ENCODE data around the gene PCYT2.
"Not testable (repeated sequence)": the region's sequence is repeated elsewhere in the genome, so short reads cannot be mapped to it uniquely, and the experiment has no call there.

The PCYT2 gene

DNA sequence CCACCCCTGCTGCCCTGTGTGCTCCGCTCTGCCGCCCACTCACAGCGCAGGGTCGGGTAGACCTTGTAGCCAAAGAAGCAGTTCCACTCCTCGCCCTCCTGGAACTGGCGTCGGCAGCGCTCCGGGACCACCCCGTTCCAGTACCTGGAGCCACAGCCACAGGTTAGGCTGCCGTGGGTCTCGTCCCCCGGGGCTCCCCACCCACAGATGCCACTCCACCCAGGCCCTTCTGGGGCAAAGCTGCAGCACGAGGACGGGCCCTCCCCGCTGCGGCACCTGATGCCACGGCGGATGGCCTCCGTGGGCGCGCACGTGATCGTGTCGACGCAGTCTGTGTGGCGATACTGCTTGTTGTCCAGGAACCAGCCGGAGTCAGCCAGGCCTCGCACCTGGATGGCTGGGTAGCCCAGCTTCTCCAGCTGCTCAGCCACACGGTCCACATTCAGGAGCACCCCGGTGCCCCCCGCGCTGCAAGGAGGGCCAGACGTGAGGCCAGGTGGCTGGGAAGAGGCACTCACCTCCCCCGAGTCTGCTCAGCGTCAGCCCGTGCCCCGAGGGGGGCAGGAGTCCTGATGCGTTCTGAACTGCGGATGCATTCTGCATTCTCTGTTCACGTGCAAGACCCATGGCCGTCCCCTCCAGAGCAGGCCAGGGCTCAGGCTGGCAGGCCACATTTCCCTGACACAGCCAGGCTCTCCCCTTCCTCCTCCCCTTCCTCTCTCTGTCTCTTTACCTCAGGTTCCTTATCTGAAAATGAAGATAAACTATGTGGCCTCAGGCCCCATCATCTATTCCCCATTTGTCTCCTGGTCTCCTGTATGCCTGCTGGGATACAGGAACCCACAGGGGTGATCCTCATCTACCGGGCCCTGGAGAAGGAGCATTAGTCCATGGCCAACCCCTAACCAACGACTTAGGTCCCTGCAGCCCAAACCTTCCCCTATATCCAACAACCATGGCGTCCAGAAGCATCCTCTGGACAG lies 45.7 kb upstream of the PCYT2 start:
- no peak for DNase-seq (ENCODE audit: low read depth, low spot score)
- in situ Hi-C loops (cut with HindIII; ENCODE audit: low sequenced_read_pairs) = no loop called here
- no peak overlapping the region for H3K4me3 ChIP-seq (ENCODE audit: low read depth, low read length)
- TF ChIP-seq, protein P1, sequence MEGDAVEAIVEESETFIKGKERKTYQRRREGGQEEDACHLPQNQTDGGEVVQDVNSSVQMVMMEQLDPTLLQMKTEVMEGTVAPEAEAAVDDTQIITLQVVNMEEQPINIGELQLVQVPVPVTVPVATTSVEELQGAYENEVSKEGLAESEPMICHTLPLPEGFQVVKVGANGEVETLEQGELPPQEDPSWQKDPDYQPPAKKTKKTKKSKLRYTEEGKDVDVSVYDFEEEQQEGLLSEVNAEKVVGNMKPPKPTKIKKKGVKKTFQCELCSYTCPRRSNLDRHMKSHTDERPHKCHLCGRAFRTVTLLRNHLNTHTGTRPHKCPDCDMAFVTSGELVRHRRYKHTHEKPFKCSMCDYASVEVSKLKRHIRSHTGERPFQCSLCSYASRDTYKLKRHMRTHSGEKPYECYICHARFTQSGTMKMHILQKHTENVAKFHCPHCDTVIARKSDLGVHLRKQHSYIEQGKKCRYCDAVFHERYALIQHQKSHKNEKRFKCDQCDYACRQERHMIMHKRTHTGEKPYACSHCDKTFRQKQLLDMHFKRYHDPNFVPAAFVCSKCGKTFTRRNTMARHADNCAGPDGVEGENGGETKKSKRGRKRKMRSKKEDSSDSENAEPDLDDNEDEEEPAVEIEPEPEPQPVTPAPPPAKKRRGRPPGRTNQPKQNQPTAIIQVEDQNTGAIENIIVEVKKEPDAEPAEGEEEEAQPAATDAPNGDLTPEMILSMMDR (IDR thresholded peaks at IDR 0.05; ENCODE audit: low read depth, low read length) = no peak

DNA sequence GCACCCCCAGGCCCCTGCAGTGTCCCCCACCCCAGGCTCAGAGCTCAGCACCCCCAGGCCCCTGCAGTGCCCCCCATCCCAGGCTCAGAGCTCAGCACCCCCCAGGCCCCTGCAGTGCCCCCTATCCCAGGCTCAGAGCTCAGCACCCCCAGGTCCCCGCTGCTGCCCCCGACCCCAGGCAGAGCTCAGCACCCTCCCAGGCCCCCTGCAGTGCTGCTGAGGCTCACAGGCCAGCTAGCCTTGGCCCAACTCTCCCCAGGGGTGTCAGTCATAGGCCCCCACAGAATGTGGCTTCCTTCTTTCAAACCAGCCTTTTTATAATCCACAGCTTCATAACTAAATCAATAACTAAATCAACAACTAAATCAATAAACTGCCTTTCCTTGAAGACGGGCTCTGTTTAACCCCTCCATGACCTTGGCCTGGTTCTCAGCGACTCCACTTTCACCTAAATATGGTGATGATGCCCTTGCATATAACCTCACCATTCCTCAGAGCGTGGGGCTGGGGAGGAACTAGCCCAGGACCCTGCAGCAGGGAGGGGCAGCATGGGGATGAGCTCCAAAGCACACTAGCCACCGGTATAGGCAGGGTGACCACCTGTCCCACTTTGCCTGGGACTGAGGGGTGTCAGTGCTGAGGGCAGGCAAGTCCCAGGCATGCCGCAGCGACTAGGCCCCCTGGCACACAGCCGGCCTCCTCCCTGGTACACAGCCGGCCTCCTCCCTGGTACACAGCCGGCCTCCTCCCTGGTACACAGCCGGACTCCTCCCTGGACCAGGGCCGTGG lies 44.8 kb upstream of the PCYT2 start:
- no peak for DNase-seq (ENCODE audit: low read depth, low spot score)
- in situ Hi-C loops (cut with HindIII; ENCODE audit: low sequenced_read_pairs) = no loop called here
- TF ChIP-seq, protein P1 (IDR thresholded peaks at IDR 0.05; ENCODE audit: low read depth, low read length) = no peak
- H3K4me3 ChIP-seq (ENCODE audit: low read depth, low read length) = no peak overlapping the region

DNA sequence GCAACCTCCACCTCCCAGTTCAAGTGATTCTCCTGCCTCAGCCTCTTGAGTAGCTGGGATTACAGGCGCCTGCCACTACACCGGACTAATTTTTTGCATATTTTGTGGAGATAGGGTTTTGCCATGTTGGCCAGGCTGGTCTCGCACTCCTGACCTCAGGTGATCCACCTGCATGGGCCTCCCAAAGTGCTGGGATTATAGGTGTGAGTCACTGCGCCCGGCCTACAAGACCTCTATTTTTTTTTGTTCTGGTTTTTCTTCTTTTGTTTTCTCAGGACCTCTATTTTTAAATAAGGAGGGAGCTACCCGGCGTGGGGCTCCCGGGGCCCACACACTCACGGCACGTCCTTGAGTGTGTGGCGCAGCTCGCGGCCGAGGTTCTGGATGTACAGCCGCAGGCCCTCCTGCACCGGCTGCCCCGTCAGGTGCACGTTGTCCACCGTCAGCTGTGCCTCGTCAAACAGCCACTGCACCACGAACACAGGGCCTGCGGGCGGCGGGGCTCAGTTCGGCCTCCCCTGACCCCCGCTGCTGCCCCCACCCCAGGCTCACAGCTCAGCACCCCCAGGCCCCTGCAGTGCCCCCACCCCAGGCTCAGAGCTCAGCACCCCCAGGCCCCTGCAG lies 44.0 kb upstream of the PCYT2 start:
- TF ChIP-seq, protein P1 (IDR thresholded peaks at IDR 0.05; ENCODE audit: low read depth, low read length) = no peak
- no peak overlapping the region for H3K4me3 ChIP-seq (ENCODE audit: low read depth, low read length)
- DNase-seq (ENCODE audit: low read depth, low spot score) = no peak
- in situ Hi-C loops (cut with HindIII; ENCODE audit: low sequenced_read_pairs) = no loop called here

DNA sequence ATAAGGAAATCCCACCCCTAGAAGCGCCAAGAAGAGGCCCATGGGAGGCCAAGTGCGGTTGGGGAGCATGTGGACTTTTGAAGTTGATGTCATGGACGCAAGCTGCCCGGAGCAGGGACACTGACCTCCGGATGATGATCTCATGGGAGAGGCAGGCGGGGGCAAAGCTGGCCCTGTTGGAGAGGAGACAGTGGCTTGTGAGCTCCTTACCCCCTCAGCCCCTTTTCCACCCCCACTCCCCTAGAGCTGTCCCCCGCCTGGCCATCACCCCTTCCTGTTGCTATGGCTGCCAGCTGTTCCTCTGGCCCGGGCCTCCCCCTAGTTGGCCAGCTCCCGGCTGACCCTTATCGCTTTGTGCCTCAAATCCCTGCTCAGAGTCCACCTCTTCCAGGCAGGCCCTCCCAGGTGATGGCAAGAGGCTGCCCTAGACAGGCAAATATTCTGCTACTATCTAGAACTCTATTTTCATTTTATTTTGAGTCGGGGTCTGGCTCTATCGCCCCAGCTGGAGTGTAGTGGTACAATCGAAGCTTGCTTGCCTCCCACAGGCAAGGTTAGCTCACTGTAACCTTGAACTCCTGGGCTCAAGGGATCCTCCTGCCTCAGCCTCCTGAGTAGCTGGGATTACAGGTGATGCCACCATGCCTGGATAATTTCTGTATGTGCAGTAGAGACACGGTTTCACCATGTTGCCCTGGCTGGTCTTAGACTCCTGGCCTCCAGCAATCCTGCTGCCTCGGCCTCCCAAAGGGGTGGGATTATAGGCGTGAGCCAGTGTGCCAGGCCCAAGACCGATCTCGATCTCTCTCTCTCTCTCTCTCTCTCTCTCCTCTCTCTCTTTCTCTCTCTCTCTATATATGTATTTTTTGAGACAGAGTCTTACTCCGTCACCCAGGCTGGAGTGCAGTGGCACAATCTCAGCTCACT lies 43.2 kb upstream of the PCYT2 start:
- no peak overlapping the region for H3K4me3 ChIP-seq (ENCODE audit: low read depth, low read length)
- in situ Hi-C loops (cut with HindIII; ENCODE audit: low sequenced_read_pairs) = no loop called here
- no peak for DNase-seq (ENCODE audit: low read depth, low spot score)
- TF ChIP-seq, protein P1 (IDR thresholded peaks at IDR 0.05; ENCODE audit: low read depth, low read length) = no peak

DNA sequence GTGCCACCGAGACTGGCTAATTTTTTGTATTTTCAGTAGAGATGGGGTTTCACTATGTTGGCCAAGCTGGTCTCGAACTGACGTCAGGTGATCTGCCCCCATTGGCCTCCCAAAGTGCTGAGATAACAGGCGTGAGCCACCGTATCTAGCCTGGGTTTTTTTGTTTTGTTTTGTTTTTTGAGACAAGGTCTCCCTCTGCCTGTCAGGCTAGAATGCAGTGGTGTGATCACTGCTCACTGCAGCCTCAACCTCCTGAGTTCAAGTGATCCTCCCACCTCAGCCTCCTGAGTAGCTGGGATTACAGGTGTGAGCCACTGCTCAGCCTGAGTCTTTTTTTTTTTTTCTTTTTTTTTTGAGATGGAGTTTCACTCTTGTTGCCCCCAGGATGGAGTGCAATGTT lies 42.2 kb upstream of the PCYT2 start:
- DNase-seq (ENCODE audit: low read depth, low spot score); H3K4me3 ChIP-seq (ENCODE audit: low read depth, low read length); in situ Hi-C loops (cut with HindIII; ENCODE audit: low sequenced_read_pairs): not testable (repeated sequence)

DNA sequence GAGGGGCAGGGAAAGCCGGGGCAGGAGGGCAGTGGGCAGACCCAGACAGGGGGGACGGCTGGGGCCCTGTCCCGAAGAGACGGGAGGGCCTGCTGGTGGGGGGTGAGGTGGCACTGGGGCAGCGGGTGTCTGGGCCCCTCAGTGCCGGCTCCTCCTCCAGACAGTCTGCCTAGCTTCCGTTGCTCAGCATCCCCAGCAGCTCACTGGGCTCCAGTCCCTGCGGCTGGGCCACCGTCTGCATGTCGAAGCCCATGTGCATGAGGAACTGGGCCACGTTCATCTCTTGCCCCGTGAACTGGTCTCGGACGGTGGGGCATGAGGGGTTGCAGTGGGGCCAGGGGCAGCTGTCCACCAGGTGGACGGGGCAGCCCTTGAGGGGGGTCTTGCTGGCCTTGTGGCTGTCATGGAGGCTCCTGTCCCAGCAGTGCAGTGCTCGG lies 41.6 kb upstream of the PCYT2 start:
- TF ChIP-seq, protein P1 (IDR thresholded peaks at IDR 0.05; ENCODE audit: low read depth, low read length) = no peak
- H3K4me3 ChIP-seq (ENCODE audit: low read depth, low read length) = no peak overlapping the region
- DNase-seq (ENCODE audit: low read depth, low spot score) = no peak
- in situ Hi-C loops (cut with HindIII; ENCODE audit: low sequenced_read_pairs) = no loop called here

Measured in astrocyte of the spinal cord (primary cell).